ENCODE data around the gene DDX17.

- TF ChIP-seq, protein P1, sequence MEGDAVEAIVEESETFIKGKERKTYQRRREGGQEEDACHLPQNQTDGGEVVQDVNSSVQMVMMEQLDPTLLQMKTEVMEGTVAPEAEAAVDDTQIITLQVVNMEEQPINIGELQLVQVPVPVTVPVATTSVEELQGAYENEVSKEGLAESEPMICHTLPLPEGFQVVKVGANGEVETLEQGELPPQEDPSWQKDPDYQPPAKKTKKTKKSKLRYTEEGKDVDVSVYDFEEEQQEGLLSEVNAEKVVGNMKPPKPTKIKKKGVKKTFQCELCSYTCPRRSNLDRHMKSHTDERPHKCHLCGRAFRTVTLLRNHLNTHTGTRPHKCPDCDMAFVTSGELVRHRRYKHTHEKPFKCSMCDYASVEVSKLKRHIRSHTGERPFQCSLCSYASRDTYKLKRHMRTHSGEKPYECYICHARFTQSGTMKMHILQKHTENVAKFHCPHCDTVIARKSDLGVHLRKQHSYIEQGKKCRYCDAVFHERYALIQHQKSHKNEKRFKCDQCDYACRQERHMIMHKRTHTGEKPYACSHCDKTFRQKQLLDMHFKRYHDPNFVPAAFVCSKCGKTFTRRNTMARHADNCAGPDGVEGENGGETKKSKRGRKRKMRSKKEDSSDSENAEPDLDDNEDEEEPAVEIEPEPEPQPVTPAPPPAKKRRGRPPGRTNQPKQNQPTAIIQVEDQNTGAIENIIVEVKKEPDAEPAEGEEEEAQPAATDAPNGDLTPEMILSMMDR (conservative IDR thresholded peaks at IDR 0.05 in 1 of 2, IDR thresholded peaks at IDR 0.05 in 1 of 2; ENCODE audit: extremely low read depth in 1 of 2, insufficient read depth in 1 of 2, low read depth in 1 of 2, low read length in 2 of 2) = no peak
- no peak for TF ChIP-seq EZH2 (IDR thresholded peaks at IDR 0.05; ENCODE audit: borderline replicate concordance, low read length)
Observed at GRCh38 chr22:38464992-38465672, 41.0 kb downstream of the DDX17 start.
